NT2/D1 (cell line): ENCODE measurements around the gene C5AR1.
A peak's percentile ranks its signal among the peaks of the same experiment; 100 is the strongest.

Experiments
- DNase-seq: peaks from one replicate; pipeline ENCODE4 v3.0.0-alpha.2; 2011; ENCODE audit warnings: low read depth, low spot score
- H3K27me3 ChIP-seq: 2 replicates; pipeline ENCODE4 v1.6.0; 2011; ENCODE audit warnings: mild to moderate bottlenecking; ENCODE audit not compliant: insufficient read length, insufficient read depth
- H3K36me3 ChIP-seq: 2 replicates; pipeline ENCODE4 v1.6.1; 2011; ENCODE audit warnings: mild to moderate bottlenecking, low read length, mixed read lengths; ENCODE audit not compliant: insufficient read depth, insufficient read length
- H3K4me1 ChIP-seq: 2 replicates; pipeline ENCODE4 v1.5.1; 2011; ENCODE audit not compliant: insufficient read depth, insufficient read length
- H3K4me3 ChIP-seq: 2 replicates; pipeline ENCODE4 v1.5.1; 2011; ENCODE audit warnings: low read depth; ENCODE audit not compliant: insufficient read length
- H3K9ac ChIP-seq: 2 replicates; pipeline ENCODE4 v1.6.0; 2011; ENCODE audit warnings: low read depth; ENCODE audit not compliant: insufficient read length
- H3K9me3 ChIP-seq: 2 replicates; pipeline ENCODE4 v1.5.1; 2011; ENCODE audit warnings: mild to moderate bottlenecking, low read length; ENCODE audit not compliant: insufficient read depth
- SUZ12 ChIP-seq: IDR thresholded peaks from 2 replicates; pipeline ENCODE4 v1.6.1; 2011; ENCODE audit not compliant: insufficient read length, insufficient read depth; ENCODE audit errors: extremely low read depth
- YY1 ChIP-seq: IDR thresholded peaks from 2 replicates; pipeline ENCODE4 v1.6.1; 2011; ENCODE audit not compliant: insufficient read length, insufficient read depth
- ZNF274 ChIP-seq: IDR thresholded peaks from 2 replicates; pipeline ENCODE4 v1.6.1; 2011; ENCODE audit warnings: mild to moderate bottlenecking, low read depth, low read length

Gene C5AR1

DNA sequence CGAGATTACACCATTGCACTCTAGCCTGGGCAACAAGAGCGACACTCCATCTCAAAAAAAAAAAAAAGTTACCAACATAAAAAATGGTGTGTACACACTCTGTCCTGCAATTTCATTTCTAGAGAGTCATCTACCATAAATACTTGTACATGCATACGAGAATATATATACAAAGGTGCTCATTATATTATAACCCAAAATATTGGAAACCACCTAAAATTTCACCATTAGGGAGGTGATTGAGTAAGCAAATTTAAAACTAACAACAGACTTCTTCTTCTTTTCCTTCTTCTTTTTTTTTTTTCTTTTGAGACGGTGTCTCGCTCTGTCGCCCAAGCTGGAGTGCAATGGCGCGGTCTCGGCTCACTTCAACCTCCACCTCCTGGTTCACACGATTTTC is 7.4 kb upstream of the C5AR1 start:
- Histone ChIP-seq H3K9me3 (no peaks in the 10 kb centered on the region), H3K27me3 (no peaks in the 10 kb centered on the region), H3K9ac (no peak overlapping the region), H3K4me1 (no peaks in the 10 kb centered on the region), H3K36me3 (no peaks in the 10 kb centered on the region), H3K4me3 (no peak overlapping the region)
- DNase-seq = no peak
- TF ChIP-seq SUZ12 (no peak), ZNF274 (no peak), YY1 (no peak)

DNA sequence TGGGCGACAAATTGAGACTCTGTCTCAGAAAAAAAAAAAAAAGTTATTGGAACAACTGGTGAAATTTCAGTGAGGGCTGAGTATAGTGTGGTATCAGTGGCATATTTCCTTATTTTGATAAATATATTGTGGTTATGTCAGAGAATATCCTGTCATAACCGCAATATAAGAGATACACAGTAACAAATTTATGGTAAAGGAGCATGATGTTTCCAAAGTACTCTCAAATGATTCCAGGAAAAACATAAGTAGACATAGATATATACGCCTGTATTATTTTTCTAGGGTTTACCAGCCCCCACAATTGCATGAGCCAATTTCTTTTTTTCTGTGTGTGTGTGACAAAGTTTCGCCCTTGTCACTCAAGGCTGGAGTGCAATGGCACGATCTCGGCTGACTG is 5.7 kb upstream of the C5AR1 start:
- H3K4me3 ChIP-seq = no peak overlapping the region
- no peaks in the 10 kb centered on the region for H3K36me3 ChIP-seq
- no peak overlapping the region for H3K9ac ChIP-seq
- TF ChIP-seq ZNF274 (no peak), YY1 (no peak), SUZ12 (no peak)
- H3K9me3 ChIP-seq = no peaks in the 10 kb centered on the region
- no peaks in the 10 kb centered on the region for H3K27me3 ChIP-seq
- no peak for DNase-seq
- no peaks in the 10 kb centered on the region for H3K4me1 ChIP-seq

DNA sequence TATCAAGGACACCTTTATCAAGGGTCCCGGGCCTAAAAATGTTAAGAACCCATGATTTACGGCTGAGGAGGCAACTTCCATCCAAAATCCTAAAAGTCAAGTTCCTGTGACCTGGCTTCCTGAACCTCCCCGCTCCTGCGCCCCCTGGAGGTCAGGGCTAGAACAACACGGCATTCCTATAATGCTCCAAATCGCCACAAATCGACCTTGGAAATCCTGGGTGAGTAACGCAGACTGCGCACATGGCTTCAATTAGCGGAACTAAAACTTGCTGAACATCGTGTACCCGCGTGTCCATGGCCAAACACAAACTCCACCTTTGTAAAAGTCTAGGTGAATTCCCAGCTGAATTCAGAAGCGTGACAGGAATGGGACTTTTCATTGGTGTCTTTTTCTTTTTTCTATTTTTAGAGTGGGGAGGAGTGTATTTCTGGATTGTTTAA is 4.3 kb upstream of the C5AR1 start:
- H3K27me3 ChIP-seq = no peaks in the 10 kb centered on the region
- no peaks in the 10 kb centered on the region for H3K36me3 ChIP-seq
- no peaks in the 10 kb centered on the region for H3K9me3 ChIP-seq
- peak; percentile 58 for DNase-seq
- H3K4me1 ChIP-seq = no peaks in the 10 kb centered on the region
- TF ChIP-seq SUZ12 (no peak), YY1 (no peak), ZNF274 (no peak)
- no peak overlapping the region for H3K4me3 ChIP-seq
- no peak overlapping the region for H3K9ac ChIP-seq

DNA sequence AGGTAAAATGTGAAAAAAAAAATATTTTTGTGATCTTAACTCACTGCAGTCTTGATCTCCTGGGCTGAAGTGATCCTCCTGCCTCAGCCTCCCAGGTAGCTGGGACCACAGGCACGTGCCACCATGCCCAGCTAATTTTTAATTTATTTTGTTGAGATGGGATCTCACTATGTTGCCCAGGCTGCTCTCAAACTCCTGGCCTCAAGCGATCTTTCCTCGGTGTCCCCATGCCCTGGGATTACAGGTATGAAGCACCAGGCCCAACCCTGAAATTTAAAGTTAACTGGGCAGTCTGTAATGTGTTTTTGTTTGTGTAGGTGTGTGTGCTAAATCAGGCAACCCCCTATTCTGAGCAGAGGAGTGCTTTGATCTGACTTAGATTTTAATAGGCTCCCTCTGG is 3.4 kb upstream of the C5AR1 start:
- H3K9ac ChIP-seq = no peak overlapping the region
- no peak for DNase-seq
- H3K4me3 ChIP-seq = no peak overlapping the region
- TF ChIP-seq YY1 = no peak
- TF ChIP-seq ZNF274 = no peak
- TF ChIP-seq SUZ12 = no peak
- no peaks in the 10 kb centered on the region for H3K9me3 ChIP-seq
- no peaks in the 10 kb centered on the region for H3K36me3 ChIP-seq
- H3K27me3 ChIP-seq = no peaks in the 10 kb centered on the region
- no peaks in the 10 kb centered on the region for H3K4me1 ChIP-seq

DNA sequence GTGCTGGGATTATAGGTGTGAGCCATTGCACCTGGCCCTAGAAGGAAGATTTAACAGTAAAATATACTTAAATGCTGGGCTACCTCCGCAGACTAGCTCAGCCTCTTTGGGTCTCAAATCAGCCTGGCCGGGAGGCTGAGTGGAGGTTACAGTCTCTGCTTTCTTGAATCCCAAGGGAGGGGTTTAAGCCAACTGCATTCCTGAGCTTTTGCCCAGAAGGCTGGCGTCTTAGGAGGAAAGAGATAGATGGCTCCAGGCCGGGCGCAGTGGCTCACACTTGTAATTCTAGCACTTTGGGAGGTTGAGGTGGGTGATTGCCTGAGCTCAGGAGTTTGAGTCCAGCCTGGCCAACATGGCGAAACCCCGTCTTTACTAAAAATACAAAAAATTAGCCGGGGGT is 623 bp upstream of the C5AR1 start:
- H3K9me3 ChIP-seq = no peaks in the 10 kb centered on the region
- H3K4me3 ChIP-seq = no peak overlapping the region

DNA sequence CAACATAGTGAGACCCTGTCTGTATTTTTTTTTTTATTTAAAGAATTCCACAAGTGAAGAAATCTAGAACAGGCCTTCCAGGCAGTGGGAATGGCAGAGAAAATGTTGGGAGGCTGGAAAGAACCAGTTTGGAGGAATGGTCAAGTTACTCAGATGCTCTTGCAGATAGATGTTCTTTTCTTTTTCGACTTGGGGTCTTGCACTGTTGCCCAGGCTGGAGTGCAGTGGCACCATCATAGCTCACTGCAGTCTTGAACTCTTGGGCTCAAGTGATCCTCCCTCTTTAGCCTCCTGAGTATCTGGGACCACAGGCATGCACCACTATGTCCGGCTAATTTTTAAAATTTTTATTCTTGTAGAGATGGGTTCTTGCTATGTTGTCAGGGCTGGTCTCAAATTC is 662 bp downstream of the C5AR1 start:
- H3K4me1 ChIP-seq = no peaks in the 10 kb centered on the region
- H3K36me3 ChIP-seq = no peaks in the 10 kb centered on the region
- no peak overlapping the region for H3K4me3 ChIP-seq
- H3K9me3 ChIP-seq = no peaks in the 10 kb centered on the region
- TF ChIP-seq SUZ12 (no peak), ZNF274 (no peak), YY1 (no peak)
- no peaks in the 10 kb centered on the region for H3K27me3 ChIP-seq
- H3K9ac ChIP-seq = no peak overlapping the region
- DNase-seq = no peak

More for the DNA sequence above, 623 bp upstream of the C5AR1 start:
- no peaks in the 10 kb centered on the region for H3K36me3 ChIP-seq
- H3K4me1 ChIP-seq = no peaks in the 10 kb centered on the region
- DNase-seq = no peak
- H3K27me3 ChIP-seq = no peaks in the 10 kb centered on the region
- no peak for TF ChIP-seq ZNF274
- H3K9ac ChIP-seq = no peak overlapping the region

DNA sequence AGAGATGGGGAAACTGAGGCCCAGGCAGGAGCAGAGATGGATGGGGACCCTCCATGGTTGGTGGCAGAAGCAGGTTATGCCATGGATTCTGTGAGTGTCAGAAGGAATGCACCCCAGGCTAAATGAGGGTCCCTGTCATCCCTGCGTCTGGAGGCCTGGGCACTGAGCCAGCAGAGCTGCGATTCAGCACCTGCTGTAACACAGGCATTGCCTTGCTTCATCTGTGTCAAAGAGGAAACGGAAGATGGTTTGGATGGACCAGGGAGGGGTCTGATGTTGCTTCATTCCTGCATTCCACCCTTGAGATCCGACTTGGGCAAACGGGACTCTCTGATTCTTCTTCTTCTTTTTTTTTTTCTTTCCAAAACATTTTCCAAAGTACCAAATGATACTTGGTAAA is 1.2 kb downstream of the C5AR1 start:
- DNase-seq = no peak
- Histone ChIP-seq H3K27me3 (no peaks in the 10 kb centered on the region), H3K9ac (no peak overlapping the region), H3K36me3 (no peaks in the 10 kb centered on the region), H3K4me1 (no peaks in the 10 kb centered on the region), H3K4me3 (no peak overlapping the region), H3K9me3 (no peaks in the 10 kb centered on the region)
- no peak for TF ChIP-seq YY1
- TF ChIP-seq ZNF274 = no peak
- TF ChIP-seq SUZ12 = no peak
